Suprapubic skin (tissue), 3 donors: ENCODE measurements around the gene SLX4.

Experiments
- POLR2A ChIP-seq, 2 donors: fragments of 450-650 bp; IDR thresholded peaks; one replicate each; pipeline ENCODE4 v1.6.1; 2017; ENCODE audit warnings: antibody characterized with exemption in 2 of 2, mild to moderate bottlenecking in 2 of 2, moderate library complexity in 2 of 2
- TF ChIP-seq, protein P1 (sequence below), 2 donors: fragments of 200-600 bp in 1 of 2; fragments of 450-650 bp in 1 of 2; sonication (generic) in 1 of 2; IDR thresholded peaks; one replicate each; pipeline ENCODE4 v1.5.1; 2016 to 2019; ENCODE audit warnings: antibody characterized with exemption in 2 of 2, mild to moderate bottlenecking in 1 of 2, moderate library complexity in 1 of 2

- no peak for TF ChIP-seq POLR2A (IDR thresholded peaks at IDR 0.05)
- TF ChIP-seq, protein P1, sequence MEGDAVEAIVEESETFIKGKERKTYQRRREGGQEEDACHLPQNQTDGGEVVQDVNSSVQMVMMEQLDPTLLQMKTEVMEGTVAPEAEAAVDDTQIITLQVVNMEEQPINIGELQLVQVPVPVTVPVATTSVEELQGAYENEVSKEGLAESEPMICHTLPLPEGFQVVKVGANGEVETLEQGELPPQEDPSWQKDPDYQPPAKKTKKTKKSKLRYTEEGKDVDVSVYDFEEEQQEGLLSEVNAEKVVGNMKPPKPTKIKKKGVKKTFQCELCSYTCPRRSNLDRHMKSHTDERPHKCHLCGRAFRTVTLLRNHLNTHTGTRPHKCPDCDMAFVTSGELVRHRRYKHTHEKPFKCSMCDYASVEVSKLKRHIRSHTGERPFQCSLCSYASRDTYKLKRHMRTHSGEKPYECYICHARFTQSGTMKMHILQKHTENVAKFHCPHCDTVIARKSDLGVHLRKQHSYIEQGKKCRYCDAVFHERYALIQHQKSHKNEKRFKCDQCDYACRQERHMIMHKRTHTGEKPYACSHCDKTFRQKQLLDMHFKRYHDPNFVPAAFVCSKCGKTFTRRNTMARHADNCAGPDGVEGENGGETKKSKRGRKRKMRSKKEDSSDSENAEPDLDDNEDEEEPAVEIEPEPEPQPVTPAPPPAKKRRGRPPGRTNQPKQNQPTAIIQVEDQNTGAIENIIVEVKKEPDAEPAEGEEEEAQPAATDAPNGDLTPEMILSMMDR (IDR thresholded peaks at IDR 0.05): no peak
Measured at GRCh38 chr16:3597226-3597625, 14.2 kb downstream of the SLX4 start.
